Measurements from ENCODE around the gene TMED6. TPM values are rescaled to one million over a fixed set of nuclear protein-coding genes. Genes with fewer than 3 reads are reported as not detected.

The TMED6 gene
- under 1 TPM in 1 of 2 donors, not detected in 1; 0.33 TPM for total RNA-seq

DNA sequence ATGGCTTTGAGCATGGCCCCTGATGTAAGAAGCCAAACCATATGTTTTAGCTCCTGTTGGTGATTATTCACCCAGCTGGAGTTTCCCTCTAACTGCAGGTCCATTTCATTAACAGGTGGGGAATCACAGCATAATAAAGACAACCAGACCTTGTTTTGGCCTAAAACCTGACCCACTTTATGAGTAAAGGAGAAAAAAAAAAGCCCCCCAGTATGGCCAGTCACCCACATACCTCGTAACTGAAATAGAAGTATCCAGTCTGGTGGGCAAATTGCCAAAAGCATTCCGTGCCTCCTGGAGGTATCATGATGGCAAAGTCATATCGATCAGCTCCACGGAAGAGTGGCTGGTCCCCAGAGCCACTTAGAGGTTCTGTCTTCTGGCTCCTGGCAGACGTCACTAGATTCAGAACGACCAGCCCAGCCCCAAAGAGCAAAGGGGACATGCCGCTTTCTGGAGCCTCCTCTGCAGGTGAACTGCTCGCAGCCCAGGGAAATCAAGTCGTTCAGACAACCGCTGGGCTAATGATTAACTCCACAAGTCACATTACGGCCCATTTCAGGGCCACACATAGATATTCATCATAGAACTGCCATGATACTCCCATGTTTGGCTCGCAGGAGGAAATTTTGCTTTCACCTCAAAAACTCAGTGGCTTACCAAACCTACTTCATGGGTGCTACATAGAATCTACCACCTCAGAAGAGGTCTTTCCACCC, at the start of gene TMED6:
Gene TMED6 (minus strand): TSS at position 478 of the 719 bp plus-strand sequence. CDS start 33 bp downstream, at position 445.

DNA sequence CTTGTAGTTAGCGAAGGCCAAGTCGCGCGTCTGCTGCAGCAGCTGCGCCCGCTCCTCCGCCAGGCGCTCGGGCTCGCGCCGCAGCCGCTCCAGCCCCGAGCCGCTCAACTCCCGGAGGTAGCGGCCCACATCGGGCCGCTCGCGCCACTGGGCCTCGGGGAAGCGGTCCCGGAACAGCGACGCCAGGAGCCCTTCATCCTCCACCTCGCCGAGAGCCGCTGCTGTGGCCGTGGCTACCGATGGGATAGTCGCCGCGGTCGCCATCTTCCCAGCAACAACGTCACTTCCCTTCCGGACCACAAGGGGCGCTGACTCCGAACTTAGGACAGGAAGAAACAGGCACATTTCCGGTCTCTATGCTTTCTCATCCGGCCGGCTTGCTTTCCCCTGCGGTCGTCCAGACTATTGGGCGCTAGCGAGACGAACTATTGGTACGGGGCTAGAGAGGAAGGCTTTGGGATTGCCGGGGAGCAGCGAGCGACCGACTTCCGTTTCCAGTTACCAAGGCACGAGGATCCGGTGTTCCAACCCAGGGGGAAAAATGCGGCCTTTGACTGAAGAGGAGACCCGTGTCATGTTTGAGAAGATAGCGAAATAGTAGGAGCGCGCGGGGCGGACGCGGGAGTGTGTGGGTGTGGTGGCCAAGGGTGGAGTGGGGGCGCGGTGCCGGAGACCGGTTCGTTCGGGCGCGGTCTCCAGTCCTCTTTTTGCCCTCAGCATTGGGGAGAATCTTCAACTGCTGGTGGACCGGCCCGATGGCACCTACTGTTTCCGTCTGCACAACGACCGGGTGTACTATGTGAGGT, 12.1 kb downstream of the TMED6 start, which contains the start of the genes COG8 and NIP7:
Gene COG8 (minus strand): TSS at position 276 of the 806 bp plus-strand sequence. CDS start 12 bp downstream, at position 264.
Gene NIP7 (plus strand): TSS at position 484 of the 806 bp plus-strand sequence. CDS start 58 bp downstream, at position 542.

DNA sequence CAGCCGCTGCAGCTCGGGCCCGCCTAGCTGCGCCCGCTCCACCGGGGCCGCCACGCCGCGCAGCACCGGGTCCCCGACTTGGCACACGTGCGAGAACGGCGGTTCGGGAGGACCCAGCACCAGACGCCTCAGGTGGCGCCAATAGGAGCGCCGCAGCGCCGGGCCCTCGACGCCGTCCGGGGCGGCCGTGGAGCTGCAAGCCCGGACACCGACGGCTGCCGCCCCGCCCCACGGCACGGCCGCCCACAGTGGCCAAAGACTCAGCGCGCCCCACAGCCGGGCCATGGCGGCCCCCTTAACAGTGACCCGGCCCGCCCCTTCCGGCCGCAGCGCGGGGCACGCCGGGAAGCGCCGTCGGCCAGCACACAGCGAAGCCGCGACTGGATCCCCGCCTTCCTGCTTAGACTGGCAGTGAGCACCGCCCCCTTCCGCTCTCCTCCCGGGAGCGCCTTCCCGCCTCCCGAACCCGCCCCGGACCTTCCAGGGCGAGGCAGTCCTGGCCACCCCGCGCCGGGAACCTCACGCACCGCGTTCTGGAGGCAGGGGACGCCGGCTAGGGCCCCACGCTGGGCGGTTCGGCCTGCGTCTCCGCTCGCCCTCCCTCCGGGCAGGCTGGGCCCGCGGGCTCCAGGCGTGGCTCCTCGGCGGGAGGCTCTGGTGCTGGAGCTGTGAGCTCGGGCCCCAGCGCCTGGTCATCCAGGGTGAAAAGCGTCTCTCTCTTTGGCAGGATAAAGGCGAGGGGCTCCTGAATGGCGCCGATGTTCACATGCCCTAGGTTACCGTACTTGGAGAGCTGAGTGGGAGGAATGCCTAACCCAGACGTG, 21.1 kb downstream of the TMED6 start, which contains the start of gene PDF:
Gene PDF (minus strand): TSS at position 303 of the 824 bp plus-strand sequence. CDS start 18 bp downstream, at position 285.

DNA sequence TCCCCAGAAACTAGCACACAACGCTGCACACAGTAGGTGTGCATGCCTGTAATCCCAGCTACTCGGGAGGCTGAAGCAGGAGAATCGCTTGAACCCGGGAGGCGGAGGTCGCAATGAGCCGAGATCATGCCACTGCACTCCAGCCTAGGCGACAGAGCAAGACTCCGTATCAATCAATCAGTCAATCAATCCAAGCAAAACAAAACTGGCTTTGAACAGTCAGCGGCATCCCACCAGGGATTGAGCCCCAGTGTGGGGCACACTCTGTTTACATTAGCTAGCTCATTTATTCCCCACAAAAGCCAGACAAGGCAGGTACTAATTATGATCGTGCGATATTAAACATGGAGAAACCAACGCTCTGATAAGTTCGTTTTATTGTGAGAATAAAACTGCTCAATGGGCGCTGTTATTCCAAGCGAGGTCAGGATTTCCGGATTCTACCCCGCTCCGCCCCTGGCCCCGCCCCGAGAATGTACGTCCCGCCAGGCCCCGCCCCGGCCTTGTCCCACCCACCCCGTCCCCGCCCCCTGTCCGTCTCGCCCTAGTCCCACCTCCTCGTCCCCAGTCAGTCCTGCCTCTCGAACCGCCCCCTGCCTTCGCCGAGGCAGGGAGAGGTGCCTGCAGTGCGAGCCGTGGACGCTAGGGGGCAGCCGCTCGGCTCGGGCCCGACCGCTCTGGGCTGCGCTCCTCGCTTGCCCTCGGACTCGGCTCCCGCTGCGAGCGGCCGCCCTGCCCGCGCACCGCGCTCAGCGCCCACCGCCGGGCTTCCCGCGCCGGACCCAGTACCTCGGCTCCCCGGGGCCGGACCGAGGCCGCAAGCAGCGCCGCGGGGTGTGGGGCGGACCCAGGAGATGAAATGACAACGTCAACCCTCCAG, 40.7 kb downstream of the TMED6 start, which contains the start of gene VPS4A:
Gene VPS4A (plus strand): TSS at position 698 of the 880 bp plus-strand sequence. CDS start 162 bp downstream, at position 860.

Other genes with a start within 250 kb of the TMED6 start
- 1 to 10 TPM in 1 of 2 donors, under 1 TPM in 1; 0.67 to 1.0 TPM for gene HAS3, start 246.1 kb downstream of the TMED6 start, total RNA-seq
- gene CHTF8, start 219.2 kb downstream of the TMED6 start, total RNA-seq, result 10 to 100 TPM; 74.3 to 91.6 TPM
- gene UTP4, start 219.1 kb downstream of the TMED6 start, total RNA-seq, result 10 to 100 TPM; 43.0 to 45.1 TPM
- gene SNTB2, start 164.6 kb downstream of the TMED6 start, total RNA-seq, result 10 to 100 TPM; 18.9 to 34.3 TPM
- gene VPS4A, start 40.4 kb downstream of the TMED6 start, total RNA-seq, result 10 to 100 TPM; 45.1 to 49.3 TPM
- 10 to 100 TPM; 15.1 to 20.3 TPM for gene PDF, start 21.2 kb downstream of the TMED6 start, total RNA-seq
- 10 to 100 TPM; 32.0 to 42.3 TPM for gene COG8, start 12.2 kb downstream of the TMED6 start, total RNA-seq
- 10 to 100 TPM; 18.2 to 40.0 TPM for gene NIP7, start 12.0 kb downstream of the TMED6 start, total RNA-seq
- gene TERF2, start 34.2 kb upstream of the TMED6 start, total RNA-seq, result 10 to 100 TPM in 1 of 2 donors, 1 to 10 TPM in 1; 10.0 to 17.3 TPM
- 100 to 1,000 TPM in 1 of 2 donors, 10 to 100 TPM in 1; 80.5 to 157 TPM for gene CYB5B, start 72.8 kb upstream of the TMED6 start, total RNA-seq
- gene NFAT5, start 214.2 kb upstream of the TMED6 start, total RNA-seq, result 10 to 100 TPM; 20.0 to 21.3 TPM